ENCODE data around the gene UXS1. TPM values are rescaled to one million over a fixed set of nuclear protein-coding genes. Genes with fewer than 3 reads are reported as not detected.

The UXS1 gene
- polyA plus RNA-seq, 3 donors: 23.4 to 33.8 (median 29.3) TPM

DNA sequence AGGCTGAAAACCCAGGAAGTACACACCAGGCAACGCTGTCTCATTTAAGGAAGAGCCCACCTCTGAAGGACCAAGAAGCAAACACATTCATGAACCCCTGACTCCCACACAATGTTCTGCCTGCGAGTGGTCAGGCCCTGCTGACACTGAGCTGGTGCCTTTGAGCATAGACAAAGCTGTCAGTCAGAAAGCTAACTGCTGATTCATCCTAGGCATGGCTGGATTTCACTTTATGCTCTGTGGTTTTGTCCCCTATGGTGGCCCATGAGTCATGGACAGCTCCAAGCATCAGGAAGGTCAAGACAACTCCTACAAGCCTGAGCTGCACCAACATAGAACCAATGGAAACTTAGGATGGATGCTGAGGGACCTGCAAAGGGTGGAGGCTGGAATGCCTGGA, 78.9 kb downstream of the UXS1 start:
- Histone ChIP-seq H2AFZ (ENCODE audit: insufficient read depth, low read depth, low read length, poor library complexity, severe bottlenecking) (no peak overlapping the region), H3K4me1 (ENCODE audit: control insufficient read depth in 1 of 2, insufficient read depth in 2 of 2, low read length in 2 of 2) (no peaks in the 10 kb centered on the region), H3K9ac (ENCODE audit: insufficient read depth, low read length, poor library complexity, severe bottlenecking) (no peak overlapping the region), H3K79me2 (ENCODE audit: insufficient read depth, low read length) (no peaks in the 10 kb centered on the region), H3K27me3 (ENCODE audit: control insufficient read depth in 2 of 2, insufficient read depth in 2 of 2, low read length in 2 of 2) (no peaks in the 10 kb centered on the region), H4K20me1 (ENCODE audit: insufficient read depth, low read length) (no peaks in the 10 kb centered on the region), H3K36me3 (replicated peaks in 1 of 2; ENCODE audit: control insufficient read depth in 1 of 2, insufficient read depth in 2 of 2, low read length in 2 of 2) (peaks cover 40 to 91% of the 10 kb centered on the region in 2 donors), H3K4me3 (replicated peaks in 1 of 3; ENCODE audit: low read depth in 2 of 3, low read length in 3 of 3) (no peak overlapping the region), H3K9me3 (replicated peaks in 1 of 2; ENCODE audit: control insufficient read depth in 1 of 2, insufficient read depth in 1 of 2, low read length in 2 of 2) (no peaks in the 10 kb centered on the region), H3K27ac (ENCODE audit: low read depth in 1 of 2, low read length in 2 of 2) (peak overlapping the region in 1 of 2 donors; percentile 40), H3K4me2 (replicated peaks; ENCODE audit: extremely low read depth, low read length, poor library complexity, severe bottlenecking) (no peak overlapping the region)
- H3K9me3 Mint-ChIP-seq: no peaks in the 10 kb centered on the region
- TF ChIP-seq, protein P1, sequence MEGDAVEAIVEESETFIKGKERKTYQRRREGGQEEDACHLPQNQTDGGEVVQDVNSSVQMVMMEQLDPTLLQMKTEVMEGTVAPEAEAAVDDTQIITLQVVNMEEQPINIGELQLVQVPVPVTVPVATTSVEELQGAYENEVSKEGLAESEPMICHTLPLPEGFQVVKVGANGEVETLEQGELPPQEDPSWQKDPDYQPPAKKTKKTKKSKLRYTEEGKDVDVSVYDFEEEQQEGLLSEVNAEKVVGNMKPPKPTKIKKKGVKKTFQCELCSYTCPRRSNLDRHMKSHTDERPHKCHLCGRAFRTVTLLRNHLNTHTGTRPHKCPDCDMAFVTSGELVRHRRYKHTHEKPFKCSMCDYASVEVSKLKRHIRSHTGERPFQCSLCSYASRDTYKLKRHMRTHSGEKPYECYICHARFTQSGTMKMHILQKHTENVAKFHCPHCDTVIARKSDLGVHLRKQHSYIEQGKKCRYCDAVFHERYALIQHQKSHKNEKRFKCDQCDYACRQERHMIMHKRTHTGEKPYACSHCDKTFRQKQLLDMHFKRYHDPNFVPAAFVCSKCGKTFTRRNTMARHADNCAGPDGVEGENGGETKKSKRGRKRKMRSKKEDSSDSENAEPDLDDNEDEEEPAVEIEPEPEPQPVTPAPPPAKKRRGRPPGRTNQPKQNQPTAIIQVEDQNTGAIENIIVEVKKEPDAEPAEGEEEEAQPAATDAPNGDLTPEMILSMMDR (IDR thresholded peaks at IDR 0.05): no peak
- H3K4me1 Mint-ChIP-seq: peaks cover 15% of the 10 kb centered on the region
- H3K4me3 Mint-ChIP-seq: no peak overlapping the region
- H3K36me3 Mint-ChIP-seq: peaks cover 61 to 62% of the 10 kb centered on the region in 2 donors
- H3K27me3 Mint-ChIP-seq (ENCODE audit: low read depth in 3 of 3): peaks cover 0 to 2% (median 0%) of the 10 kb centered on the region in 3 donors
- peak overlapping the region in 4 of 7 donors; percentile 52 to 82 (median 65) for H3K27ac Mint-ChIP-seq
- intact Hi-C loops (cut with micrococcal nuclease): no loop called here
- 100% methylated on average over 2 of the region's 2 CpGs for WGBS (ENCODE audit: insufficient coverage)
- peak in 2 of 3 donors; percentile 20 to 68 for DNase-seq

DNA sequence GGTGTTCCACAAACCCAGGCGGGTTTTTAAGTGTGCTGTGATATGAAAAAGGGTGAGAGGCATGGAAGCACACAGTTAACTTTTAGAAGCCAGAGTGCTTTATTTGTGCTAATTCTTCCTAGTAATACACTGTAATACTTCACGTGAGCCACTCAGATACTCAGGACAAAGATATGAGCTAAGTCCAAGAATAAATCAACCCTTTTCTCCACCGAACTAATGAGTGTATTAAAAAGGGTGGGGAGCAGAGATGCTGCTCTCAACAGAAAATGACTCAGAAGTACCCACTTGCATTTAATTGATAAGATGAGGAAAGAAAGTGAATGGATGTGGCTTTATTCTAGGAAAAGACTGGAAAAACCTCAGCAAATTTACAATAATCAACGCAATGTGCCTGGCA, 79.9 kb downstream of the UXS1 start:
- WGBS (ENCODE audit: insufficient coverage): no CpG with 5 or more reads among the region's 4 CpGs
- H2AFZ ChIP-seq (ENCODE audit: insufficient read depth, low read depth, low read length, poor library complexity, severe bottlenecking): no peak overlapping the region
- no peaks in the 10 kb centered on the region for H3K27me3 ChIP-seq (ENCODE audit: control insufficient read depth in 2 of 2, insufficient read depth in 2 of 2, low read length in 2 of 2)
- no peaks in the 10 kb centered on the region for H3K4me1 ChIP-seq (ENCODE audit: control insufficient read depth in 1 of 2, insufficient read depth in 2 of 2, low read length in 2 of 2)
- H3K27ac ChIP-seq (ENCODE audit: low read depth in 1 of 2, low read length in 2 of 2): no peak overlapping the region
- no peaks in the 10 kb centered on the region for H3K9me3 ChIP-seq (replicated peaks in 1 of 2; ENCODE audit: control insufficient read depth in 1 of 2, insufficient read depth in 1 of 2, low read length in 2 of 2)
- no peak overlapping the region for H3K9ac ChIP-seq (ENCODE audit: insufficient read depth, low read length, poor library complexity, severe bottlenecking)
- H3K36me3 ChIP-seq (replicated peaks in 1 of 2; ENCODE audit: control insufficient read depth in 1 of 2, insufficient read depth in 2 of 2, low read length in 2 of 2): peaks cover 39 to 91% of the 10 kb centered on the region in 2 donors
- Mint-ChIP-seq H3K27ac (no peak overlapping the region), H3K36me3 (peaks cover 53 to 65% of the 10 kb centered on the region in 2 donors), H3K4me1 (peaks cover 15% of the 10 kb centered on the region), H3K4me3 (no peak overlapping the region), H3K9me3 (no peaks in the 10 kb centered on the region), H3K27me3 (ENCODE audit: low read depth in 3 of 3) (peaks cover 0 to 2% (median 0%) of the 10 kb centered on the region in 3 donors)
- H3K4me3 ChIP-seq (replicated peaks in 1 of 3; ENCODE audit: low read depth in 2 of 3, low read length in 3 of 3): no peak overlapping the region
- DNase-seq: no peak
- intact Hi-C loops (cut with micrococcal nuclease): no loop called here
- no peaks in the 10 kb centered on the region for H3K79me2 ChIP-seq (ENCODE audit: insufficient read depth, low read length)
- TF ChIP-seq, protein P1 (IDR thresholded peaks at IDR 0.05): no peak
- no peaks in the 10 kb centered on the region for H4K20me1 ChIP-seq (ENCODE audit: insufficient read depth, low read length)
- H3K4me2 ChIP-seq (replicated peaks; ENCODE audit: extremely low read depth, low read length, poor library complexity, severe bottlenecking): no peak overlapping the region

Measured in CD14-positive monocyte (primary cell).